Subcutaneous adipose tissue (tissue), 4 donors: ENCODE data around the gene ZNF562. TPM values are rescaled to one million over a fixed set of nuclear protein-coding genes. Genes with fewer than 3 reads are reported as not detected.

ENCODE experiments used
- CTCF ChIP-seq: fragments of 450-650 bp; IDR thresholded peaks from one replicate; pipeline ENCODE4 v1.5.1; 2016; ENCODE audit warnings: low read depth, mild to moderate bottlenecking, control low read depth, antibody characterized with exemption, moderate library complexity
- total RNA-seq, 4 donors: library from RNA; depleted of rRNA; stranded (reverse); fragments of >200 nt; gene quantifications; one replicate each; pipeline ENCODE4 v1.1.0, GENCODE V29; 2016

Gene ZNF562
- total RNA-seq, 4 donors from 2014 or later, result 21.8 to 27.7 (median 23.1) TPM

DNA sequence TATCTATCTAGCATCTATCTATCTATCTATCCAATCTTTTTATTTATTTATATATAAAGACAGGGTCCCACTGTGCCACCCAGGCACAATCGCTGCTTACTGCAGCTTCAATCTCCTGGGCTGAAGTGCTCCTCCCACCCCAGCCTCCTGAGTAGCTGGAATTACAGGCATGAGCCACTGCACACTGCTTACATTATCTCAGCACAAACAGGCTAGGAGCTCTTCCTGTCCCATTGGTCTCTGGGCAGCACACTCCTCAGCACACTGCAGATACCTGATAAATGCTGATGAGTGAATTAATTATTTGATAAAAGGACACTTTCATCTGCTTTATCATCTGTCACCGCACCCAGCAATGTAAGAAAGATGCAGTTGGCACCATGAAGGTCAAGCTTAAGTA, 16.1 kb downstream of the ZNF562 start:
- no peak for TF ChIP-seq CTCF

GRCh38 chr19:9650345-9650744, 24.6 kb downstream of the ZNF562 start:
- TF ChIP-seq CTCF, result no peak

DNA sequence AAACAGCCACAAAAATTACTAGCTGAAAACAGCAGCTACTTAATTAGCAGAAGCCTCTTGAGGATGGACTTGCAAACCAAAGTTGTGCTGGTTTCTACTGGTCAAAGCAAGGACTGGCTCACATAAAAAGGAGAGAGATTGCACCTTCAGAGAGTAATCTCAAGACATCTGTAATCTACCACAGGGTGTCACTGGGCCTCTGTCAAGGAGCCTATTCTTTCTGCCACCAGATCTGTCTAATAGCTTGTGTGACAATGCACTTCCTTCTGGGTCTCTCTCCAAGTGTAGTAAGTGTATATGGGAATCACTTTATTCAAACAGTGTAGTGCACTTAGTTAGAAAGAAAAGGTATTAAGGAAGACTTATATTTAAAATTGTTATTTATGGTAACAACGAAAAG, 29.4 kb downstream of the ZNF562 start:
- TF ChIP-seq CTCF, result no peak

DNA sequence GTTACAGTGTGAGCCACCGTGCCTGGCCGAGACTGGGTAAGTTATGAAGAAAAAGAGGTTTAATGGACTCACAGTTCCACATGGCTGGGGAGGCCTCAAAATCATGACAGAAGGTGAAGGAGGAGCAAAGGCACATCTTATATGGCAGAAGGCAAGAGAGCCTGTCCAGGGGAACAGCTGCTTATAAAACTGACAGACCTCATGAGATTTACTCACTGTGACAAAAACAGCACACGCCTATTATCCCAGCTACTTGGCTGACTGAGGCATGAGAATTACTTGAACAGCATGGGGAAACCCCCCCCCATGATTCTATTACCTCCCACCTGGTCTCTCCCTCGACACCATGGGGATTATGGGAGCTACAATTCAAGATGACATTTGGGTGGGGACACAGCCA, 30.4 kb downstream of the ZNF562 start:
- no peak for TF ChIP-seq CTCF

DNA sequence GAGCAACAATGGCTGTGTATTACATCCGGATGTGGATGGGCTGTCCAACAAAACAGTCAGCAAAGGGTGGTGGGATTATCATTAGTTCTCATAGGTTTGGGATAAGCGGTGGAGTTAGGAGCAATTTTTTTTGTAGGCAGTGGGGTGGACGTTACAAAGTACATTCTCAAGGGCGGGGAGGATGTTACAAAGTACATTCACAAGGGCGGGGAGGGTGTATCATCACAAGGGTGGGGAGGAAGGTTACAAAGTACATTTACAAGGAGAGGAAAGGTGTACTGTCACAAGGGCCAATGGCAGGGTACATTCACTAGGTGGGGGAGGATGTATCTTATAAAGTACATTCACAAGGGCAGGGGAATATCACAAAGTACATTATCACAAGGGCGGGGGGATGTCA, 33.1 kb downstream of the ZNF562 start:
- no peak for TF ChIP-seq CTCF

DNA sequence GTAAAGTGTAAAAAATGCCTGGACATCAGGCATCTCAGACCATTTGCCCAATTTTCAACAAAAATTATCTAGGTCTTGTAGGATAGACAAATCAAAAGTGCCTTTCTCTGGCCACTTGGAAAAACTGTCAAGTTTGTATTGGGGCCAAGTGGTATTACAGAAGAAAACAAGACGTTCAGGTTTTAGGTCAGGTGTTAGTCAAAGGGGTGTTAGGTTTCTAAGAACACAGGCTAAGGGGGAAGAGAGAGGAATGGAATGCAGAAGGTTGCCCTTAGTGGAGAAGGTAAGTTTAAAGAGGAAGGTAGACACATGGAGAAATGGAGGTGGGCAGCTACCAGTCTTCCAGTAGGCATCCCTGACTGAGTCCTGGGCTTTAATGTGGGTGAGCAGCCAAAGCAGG, 33.9 kb downstream of the ZNF562 start:
- TF ChIP-seq CTCF, result no peak

DNA sequence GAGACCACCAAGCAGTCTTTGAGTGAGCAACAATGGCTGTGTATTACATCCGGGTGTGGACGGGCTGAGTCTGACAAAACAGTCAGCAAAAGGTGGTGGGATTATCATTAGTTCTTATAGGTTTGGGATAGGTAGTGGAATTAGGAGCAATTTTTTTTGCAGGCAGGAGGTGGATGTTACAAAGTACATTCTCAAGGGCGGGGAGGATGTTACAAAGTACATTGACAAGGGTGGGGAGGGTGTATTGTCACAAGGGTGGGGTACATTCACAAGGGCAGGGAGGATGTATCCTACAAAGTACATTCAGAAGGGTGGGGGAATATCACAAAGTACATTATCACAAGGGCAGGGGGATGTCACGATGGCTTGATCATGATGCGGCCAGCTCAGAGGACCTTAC, 38.9 kb downstream of the ZNF562 start:
- no peak for TF ChIP-seq CTCF

GRCh38 chr19:9627856-9628255, 47.0 kb downstream of the ZNF562 start:
- TF ChIP-seq CTCF, result no peak
